HL-60 (cell line): ENCODE results near the gene MTSS2.
A peak's percentile ranks its signal among the peaks of the same experiment; 100 is the strongest.

Source experiments
- DNase-seq, 2 experiments: peaks; one replicate each; pipeline ENCODE4 v3.0.0-alpha.2; 2010 to 2020; ENCODE audit warnings: low read depth in 1 of 2, low spot score in 1 of 2
- H3K27ac ChIP-seq: fragments of 250-450 bp; sonication (Bioruptor Pico); replicated peaks from 2 replicates; pipeline ENCODE4 v1.5.1; 2020; ENCODE audit warnings: mild to moderate bottlenecking, moderate library complexity
- H3K27me3 ChIP-seq: fragments of 250-450 bp; sonication (Bioruptor Pico); 2 replicates; pipeline ENCODE4 v1.5.1; 2021; ENCODE audit warnings: mild to moderate bottlenecking, moderate library complexity; ENCODE audit not compliant: insufficient read depth, poor library complexity, severe bottlenecking
- H3K4me3 ChIP-seq: replicated peaks from 2 replicates; pipeline ENCODE4 v1.5.1; 2011; ENCODE audit warnings: mild to moderate bottlenecking, control low read depth, low read length; ENCODE audit not compliant: insufficient read depth
- GABPA ChIP-seq: IDR thresholded peaks from 2 replicates; pipeline ENCODE4 v1.6.1; 2012; ENCODE audit warnings: low read depth
- POLR2AphosphoS5 ChIP-seq: IDR thresholded peaks from 2 replicates; pipeline ENCODE4 v1.6.1; 2012; ENCODE audit warnings: low read depth
- SPI1 ChIP-seq: IDR thresholded peaks from 2 replicates; pipeline ENCODE4 v1.6.1; 2012; ENCODE audit warnings: low read depth, mild to moderate bottlenecking, borderline replicate concordance
- TF ChIP-seq, protein P1 (sequence below): IDR thresholded peaks from 2 replicates; pipeline ENCODE4 v1.6.1; 2012; ENCODE audit warnings: low read depth; ENCODE audit not compliant: insufficient replicate concordance
- TF ChIP-seq, protein P2 (sequence below): IDR thresholded peaks from one replicate; pipeline ENCODE4 v1.5.1; 2011; ENCODE audit warnings: low read length, control low read depth, inconsistent platforms; ENCODE audit not compliant: insufficient read depth

MTSS2 gene

DNA sequence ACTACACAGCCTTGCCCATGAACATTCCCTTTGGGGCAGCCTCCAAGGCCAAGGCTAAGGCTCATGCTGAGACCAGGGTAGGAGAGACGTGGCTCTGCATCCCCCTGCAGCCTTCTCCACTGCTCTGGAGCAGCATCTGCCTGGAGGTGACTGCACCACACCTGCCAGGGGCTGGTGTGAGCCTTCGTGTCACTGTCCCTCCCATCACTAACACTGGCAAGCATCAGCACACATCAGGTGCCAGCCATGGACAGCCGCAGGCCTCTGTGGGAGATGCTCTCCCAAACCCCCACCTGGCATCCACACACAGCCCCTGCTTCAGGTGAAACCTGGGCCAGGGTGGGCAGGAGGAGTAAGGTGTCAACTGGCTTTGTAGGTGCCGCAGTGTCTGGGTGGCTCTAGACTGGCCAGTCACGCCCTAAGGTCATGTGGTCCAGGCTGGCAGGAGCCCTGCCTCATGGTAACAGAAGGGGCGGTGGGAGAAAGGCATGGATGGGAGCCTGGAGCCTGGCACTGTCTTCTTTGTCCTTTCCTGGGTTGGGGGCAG is 18.1 kb upstream of the MTSS2 start:
- no peak overlapping the region for H3K4me3 ChIP-seq
- TF ChIP-seq GABPA (no peak), SPI1 (no peak), POLR2AphosphoS5 (no peak)
- TF ChIP-seq, protein P1, sequence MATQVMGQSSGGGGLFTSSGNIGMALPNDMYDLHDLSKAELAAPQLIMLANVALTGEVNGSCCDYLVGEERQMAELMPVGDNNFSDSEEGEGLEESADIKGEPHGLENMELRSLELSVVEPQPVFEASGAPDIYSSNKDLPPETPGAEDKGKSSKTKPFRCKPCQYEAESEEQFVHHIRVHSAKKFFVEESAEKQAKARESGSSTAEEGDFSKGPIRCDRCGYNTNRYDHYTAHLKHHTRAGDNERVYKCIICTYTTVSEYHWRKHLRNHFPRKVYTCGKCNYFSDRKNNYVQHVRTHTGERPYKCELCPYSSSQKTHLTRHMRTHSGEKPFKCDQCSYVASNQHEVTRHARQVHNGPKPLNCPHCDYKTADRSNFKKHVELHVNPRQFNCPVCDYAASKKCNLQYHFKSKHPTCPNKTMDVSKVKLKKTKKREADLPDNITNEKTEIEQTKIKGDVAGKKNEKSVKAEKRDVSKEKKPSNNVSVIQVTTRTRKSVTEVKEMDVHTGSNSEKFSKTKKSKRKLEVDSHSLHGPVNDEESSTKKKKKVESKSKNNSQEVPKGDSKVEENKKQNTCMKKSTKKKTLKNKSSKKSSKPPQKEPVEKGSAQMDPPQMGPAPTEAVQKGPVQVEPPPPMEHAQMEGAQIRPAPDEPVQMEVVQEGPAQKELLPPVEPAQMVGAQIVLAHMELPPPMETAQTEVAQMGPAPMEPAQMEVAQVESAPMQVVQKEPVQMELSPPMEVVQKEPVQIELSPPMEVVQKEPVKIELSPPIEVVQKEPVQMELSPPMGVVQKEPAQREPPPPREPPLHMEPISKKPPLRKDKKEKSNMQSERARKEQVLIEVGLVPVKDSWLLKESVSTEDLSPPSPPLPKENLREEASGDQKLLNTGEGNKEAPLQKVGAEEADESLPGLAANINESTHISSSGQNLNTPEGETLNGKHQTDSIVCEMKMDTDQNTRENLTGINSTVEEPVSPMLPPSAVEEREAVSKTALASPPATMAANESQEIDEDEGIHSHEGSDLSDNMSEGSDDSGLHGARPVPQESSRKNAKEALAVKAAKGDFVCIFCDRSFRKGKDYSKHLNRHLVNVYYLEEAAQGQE: no peak
- TF ChIP-seq, protein P2, sequence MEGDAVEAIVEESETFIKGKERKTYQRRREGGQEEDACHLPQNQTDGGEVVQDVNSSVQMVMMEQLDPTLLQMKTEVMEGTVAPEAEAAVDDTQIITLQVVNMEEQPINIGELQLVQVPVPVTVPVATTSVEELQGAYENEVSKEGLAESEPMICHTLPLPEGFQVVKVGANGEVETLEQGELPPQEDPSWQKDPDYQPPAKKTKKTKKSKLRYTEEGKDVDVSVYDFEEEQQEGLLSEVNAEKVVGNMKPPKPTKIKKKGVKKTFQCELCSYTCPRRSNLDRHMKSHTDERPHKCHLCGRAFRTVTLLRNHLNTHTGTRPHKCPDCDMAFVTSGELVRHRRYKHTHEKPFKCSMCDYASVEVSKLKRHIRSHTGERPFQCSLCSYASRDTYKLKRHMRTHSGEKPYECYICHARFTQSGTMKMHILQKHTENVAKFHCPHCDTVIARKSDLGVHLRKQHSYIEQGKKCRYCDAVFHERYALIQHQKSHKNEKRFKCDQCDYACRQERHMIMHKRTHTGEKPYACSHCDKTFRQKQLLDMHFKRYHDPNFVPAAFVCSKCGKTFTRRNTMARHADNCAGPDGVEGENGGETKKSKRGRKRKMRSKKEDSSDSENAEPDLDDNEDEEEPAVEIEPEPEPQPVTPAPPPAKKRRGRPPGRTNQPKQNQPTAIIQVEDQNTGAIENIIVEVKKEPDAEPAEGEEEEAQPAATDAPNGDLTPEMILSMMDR: no peak
- no peak for DNase-seq
- H3K27ac ChIP-seq: no peak overlapping the region
- H3K27me3 ChIP-seq: no peaks in the 10 kb centered on the region

DNA sequence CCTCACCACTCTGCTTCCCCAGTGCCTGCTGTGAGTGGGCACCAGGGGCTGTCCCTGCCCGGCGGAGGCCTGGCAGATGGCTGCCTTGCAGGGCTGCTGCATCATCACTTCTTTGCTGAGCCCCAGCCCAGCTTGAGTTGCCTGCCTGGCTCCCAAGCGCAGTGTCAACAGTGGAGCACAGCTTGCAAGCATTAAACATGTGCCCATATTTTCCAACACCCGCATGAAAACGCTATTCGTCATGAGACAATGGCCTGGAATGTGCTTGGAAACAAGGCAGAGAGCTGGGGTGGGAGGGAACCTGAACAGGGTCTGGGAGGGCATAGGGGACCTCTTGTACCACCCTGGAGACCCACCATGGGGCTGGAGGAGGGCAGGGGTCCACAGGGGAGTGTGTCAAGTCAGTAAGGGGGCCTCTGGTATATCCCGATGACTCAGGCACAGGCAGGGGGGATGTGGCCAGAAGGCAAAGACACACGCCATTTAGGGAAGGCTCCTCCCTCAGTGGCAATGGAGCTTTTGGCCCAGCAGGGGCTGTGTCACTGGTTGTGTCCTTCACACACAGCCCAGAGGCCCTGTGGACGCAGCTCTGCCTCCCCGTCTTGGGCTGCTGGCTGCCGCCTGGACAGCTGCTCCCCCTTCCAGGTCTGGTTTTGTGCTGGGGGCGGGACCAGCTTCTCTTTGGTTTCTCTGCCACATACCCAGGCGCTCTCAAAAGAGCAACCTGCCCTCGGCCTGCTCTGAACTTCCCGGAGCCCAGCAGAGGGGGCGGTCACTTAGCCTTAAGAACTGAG is 17.4 kb upstream of the MTSS2 start:
- no peak for DNase-seq
- TF ChIP-seq, protein P1: no peak
- TF ChIP-seq POLR2AphosphoS5 (no peak), GABPA (no peak), SPI1 (no peak)
- TF ChIP-seq, protein P2: no peak
- H3K27ac ChIP-seq: peak overlapping the region; percentile 19
- H3K27me3 ChIP-seq: no peaks in the 10 kb centered on the region
- no peak overlapping the region for H3K4me3 ChIP-seq

DNA sequence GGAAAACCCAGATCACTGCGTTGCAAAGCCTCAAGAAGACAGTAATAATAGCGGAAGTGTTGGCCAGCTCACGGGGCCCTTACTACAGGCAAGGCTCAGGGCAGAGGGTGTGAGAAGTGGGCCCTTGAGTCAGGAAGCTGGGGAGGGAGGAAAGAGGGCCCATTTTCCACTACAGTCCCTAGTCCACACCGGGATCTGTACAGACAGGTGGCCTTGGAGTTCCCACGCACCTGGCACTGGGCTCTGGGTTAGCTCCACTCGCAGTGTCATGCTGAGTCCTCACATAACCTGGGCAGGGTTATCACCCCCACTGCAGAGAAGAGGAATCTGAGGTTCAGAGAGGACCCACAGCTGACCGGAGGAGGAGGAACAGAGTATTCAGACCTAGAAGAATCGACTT is 16.8 kb upstream of the MTSS2 start:
- DNase-seq: peak in 1 of 2 experiments; percentile 9
- Histone ChIP-seq H3K27me3 (no peaks in the 10 kb centered on the region), H3K4me3 (no peak overlapping the region), H3K27ac (peak overlapping the region; percentile 19)
- TF ChIP-seq POLR2AphosphoS5: no peak
- no peak for TF ChIP-seq SPI1
- TF ChIP-seq, protein P2: no peak
- TF ChIP-seq GABPA: no peak
- TF ChIP-seq, protein P1: no peak
